HEK293 (cell line): ENCODE results near the gene RUNX1.

Experiments used
- TCF7L2 ChIP-seq: IDR thresholded peaks from 2 replicates; pipeline ENCODE4 v1.6.1; 2011; ENCODE audit warnings: low read depth, mild to moderate bottlenecking, inconsistent platforms, low read length, moderate library complexity, borderline replicate concordance
- ZBTB21 ChIP-seq: fragments of 450-650 bp; formaldehyde crosslinking; IDR thresholded peaks from 2 replicates; pipeline ENCODE4 v1.5.1; 2017; ENCODE audit warnings: missing biosample characterization, missing genetic modification characterization
- ZNF202 ChIP-seq: fragments of 450-650 bp; formaldehyde crosslinking; IDR thresholded peaks from 2 replicates; pipeline ENCODE4 v1.5.1; 2016; ENCODE audit warnings: missing biosample characterization, missing genetic modification characterization, borderline replicate concordance
- TF ChIP-seq, protein P1 (sequence below): fragments of 450-650 bp; formaldehyde crosslinking; IDR thresholded peaks from 2 replicates; pipeline ENCODE4 v1.5.1; 2016; ENCODE audit warnings: missing biosample characterization, missing genetic modification characterization

- TF ChIP-seq, protein P1, sequence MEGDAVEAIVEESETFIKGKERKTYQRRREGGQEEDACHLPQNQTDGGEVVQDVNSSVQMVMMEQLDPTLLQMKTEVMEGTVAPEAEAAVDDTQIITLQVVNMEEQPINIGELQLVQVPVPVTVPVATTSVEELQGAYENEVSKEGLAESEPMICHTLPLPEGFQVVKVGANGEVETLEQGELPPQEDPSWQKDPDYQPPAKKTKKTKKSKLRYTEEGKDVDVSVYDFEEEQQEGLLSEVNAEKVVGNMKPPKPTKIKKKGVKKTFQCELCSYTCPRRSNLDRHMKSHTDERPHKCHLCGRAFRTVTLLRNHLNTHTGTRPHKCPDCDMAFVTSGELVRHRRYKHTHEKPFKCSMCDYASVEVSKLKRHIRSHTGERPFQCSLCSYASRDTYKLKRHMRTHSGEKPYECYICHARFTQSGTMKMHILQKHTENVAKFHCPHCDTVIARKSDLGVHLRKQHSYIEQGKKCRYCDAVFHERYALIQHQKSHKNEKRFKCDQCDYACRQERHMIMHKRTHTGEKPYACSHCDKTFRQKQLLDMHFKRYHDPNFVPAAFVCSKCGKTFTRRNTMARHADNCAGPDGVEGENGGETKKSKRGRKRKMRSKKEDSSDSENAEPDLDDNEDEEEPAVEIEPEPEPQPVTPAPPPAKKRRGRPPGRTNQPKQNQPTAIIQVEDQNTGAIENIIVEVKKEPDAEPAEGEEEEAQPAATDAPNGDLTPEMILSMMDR = no peak
- no peak for TF ChIP-seq ZNF202 (tag by site-specific recombination)
- TF ChIP-seq TCF7L2 = no peak
- TF ChIP-seq ZBTB21 (tag by site-specific recombination) = no peak
Measured at GRCh38 chr21:35096959-35097358, 47.9 kb upstream of the RUNX1 start.
